Lung microvascular endothelial cell (primary cell): Measurements from ENCODE around the gene THG1L. TPM values are rescaled to one million over a fixed set of nuclear protein-coding genes. Genes with fewer than 3 reads are reported as not detected.
"Not testable (repeated sequence)": the region's sequence is repeated elsewhere in the genome, so short reads cannot be mapped to it uniquely, and the experiment has no call there.

Experiments used
- DNase-seq, 2 donors: peaks; one replicate each; pipeline versions ENCODE4 v3.0.0 to v3.0.0-alpha.2; 2010; ENCODE audit warnings: low read depth in 2 of 2
- total RNA-seq: library from RNA; depleted of rRNA; stranded (reverse); fragments of >200 nt; gene quantifications from 2 replicates; pipeline ENCODE4 v1.2.1, GENCODE V29; 2014

THG1L gene
- total RNA-seq, 1 donor from 2014 or later, result 5.4 TPM

DNA sequence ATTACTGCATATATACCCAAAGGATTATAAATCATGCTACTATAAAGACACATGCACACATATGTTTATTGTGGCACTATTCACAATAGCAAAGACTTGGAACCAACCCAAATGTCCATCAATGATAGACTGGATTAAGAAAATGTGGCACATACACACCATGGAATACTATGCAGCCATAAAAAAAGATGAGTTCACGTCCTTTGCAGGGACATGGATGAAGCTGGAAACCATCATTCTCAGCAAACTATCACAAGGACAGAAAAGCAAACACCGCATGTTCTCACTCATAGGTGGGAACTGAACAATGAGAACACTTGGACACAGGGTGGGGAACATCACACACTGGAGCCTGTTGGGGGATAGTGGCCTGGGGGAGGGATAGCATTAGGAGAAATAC lies 4.6 kb upstream of the THG1L start:
- not testable (repeated sequence) for DNase-seq

GRCh38 chr5:157727858-157728257 lies 3.4 kb upstream of the THG1L start:
- DNase-seq, result not testable (repeated sequence)

- no peak for DNase-seq
Observed at GRCh38 chr5:157729858-157730257, 1.4 kb upstream of the THG1L start.

- no peak for DNase-seq
Observed at GRCh38 chr5:157730900-157731271, 334 bp upstream of the THG1L start.

DNA sequence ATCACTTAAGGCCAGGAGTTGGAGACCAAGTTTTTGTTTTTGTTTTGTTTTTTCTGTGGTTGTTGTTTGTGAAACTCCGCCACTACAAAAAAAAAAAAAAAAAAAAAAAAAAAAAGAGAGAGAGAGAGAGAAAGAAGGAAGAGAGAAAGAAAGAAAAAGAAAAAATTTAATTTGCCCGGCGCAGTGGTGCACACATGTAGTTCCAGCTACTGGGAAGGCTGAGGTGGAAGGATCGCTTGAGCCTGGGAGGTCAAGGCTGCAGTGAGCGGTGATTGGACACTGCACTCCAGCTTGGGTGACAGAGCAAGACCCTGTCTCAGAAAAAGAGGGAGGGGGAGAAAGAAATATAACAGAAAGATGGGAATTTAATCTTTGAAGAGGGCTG lies 902 bp downstream of the THG1L start:
- DNase-seq, result no peak

DNA sequence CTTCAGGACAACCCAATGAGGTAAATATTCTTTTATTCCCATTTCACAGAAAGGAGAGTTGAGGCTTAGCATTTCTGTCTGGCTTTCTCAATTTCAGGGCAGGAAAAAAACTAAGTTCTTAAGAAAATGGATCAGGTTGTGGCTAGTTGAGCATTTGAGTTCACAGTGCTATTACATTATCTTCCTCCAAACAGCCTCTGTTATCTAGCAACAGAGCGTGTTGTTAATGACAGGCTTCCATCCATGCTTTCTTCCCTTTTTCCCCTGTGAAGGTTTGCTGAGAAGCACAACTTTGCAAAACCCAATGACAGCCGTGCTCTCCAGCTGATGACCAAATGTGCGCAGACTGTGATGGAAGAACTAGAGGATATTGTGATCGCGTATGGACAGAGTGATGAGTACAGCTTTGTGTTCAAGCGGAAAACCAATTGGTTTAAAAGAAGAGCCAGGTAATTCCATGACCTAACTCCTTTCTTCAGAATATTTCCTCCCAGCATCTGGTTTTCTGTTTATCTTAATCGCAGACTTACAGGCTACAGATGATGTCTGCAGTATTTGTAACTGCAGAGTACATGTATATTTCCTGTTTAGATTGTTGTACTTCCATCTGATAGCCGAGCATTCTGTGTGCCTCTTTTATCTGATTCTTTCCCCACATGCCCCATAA lies 1.5 kb downstream of the THG1L start:
- DNase-seq, result no peak

DNA sequence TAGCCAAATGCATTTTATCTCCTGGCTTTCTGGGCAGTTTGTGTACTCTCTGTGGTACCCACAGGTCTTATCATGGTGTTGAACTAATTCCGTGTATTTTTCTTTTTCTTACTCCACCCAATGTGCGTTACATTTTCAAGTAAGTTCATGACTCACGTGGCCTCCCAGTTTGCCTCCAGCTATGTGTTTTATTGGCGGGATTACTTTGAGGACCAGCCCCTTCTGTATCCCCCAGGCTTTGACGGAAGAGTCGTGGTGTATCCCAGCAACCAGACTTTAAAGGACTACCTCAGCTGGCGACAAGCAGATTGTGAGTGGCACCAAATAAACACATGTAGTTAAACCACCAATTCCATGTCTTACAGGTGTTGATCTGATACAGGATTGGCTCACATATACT lies 3.2 kb downstream of the THG1L start:
- no peak for DNase-seq

- DNase-seq, result no peak
Observed at GRCh38 chr5:157735991-157736390, 4.8 kb downstream of the THG1L start.

DNA sequence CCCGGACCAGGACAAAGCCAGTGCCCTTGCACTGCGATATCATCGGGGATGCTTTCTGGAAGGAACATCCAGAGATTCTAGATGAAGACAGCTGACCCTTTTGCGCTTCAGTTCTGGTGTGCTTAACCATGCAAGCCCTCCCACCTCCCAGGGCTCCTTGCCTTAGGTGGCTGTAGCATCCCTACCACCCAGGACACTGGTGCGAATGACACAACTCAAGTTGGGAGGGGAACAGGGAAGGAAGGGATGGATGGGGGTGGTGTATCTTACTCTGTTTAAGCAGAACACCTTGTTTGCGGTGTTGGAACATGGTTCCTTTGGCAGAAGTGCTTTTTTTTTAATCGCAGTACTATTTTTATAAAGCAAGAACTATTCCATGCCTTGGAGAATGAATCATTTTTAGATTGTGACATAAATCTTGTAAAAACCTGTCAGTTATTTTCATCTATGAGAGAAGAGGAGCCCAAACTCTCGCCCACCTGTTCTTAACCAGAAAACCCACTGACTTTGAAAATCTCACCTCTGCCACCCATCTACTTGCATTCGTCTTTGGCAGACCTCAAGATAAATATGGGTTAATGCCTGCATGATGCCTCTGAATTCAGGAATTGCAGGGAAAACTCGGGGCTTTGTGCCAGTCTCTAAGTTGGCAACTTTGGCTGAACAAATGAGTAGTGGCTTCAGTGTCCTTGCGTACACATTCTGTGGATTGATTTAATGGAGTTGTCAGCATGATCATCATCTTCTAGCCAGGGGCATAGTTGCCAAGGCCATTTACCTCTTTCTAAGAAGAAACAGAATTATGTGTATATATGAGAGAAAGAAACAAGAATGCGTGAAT lies 8.4 kb downstream of the THG1L start:
- DNase-seq, result no peak

DNA sequence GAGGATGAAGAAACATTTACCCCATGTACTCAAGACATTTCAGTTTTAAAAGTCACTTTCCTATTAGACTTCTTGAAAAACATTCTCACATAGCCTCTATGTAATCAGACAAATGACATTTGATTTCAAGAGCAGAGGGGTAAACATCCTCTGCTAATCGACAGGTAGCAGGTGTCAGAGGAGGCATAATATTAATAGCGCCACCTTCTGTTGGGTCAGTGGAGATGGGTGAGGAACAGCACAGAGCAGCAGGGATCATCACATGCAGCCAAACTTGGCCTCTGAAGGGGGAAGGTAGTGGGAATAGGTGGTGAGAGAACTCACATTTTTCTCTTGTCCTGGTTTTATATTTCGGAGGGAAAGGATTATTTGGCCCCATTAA lies 9.0 kb downstream of the THG1L start:
- peak; percentile 27 to 56 for DNase-seq

DNA sequence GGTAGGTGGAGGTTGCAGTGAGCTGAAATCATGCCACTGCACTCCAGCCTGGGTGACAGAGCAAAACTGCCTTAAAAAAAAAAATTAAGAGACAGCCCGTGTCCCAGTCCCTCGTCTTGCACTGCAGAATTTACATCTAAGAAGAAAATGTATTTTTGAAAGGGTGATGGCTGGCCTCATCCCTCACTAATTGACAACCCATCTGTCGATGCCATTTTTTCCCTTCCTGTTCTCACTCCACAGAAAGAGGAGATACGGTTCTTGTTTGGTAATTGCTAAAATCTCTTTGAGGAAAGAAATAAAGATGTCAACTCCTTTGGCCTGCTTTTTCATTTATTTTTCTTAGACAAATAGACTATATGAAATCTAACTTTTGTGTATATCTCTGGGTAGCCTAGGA lies 9.9 kb downstream of the THG1L start:
- DNase-seq, result no peak

GRCh38 chr5:157743163-157744050 lies 12.2 kb downstream of the THG1L start, which contains the start of gene LSM11:
Gene LSM11, plus strand, starts transcription at chr5:157743712. Its CDS starts 39 bp downstream, at chr5:157743751.
- DNase-seq, result peak; percentile 85 to 89

- DNase-seq, result peak; percentile 29 to 40
Observed at GRCh38 chr5:157744051-157745011, 13.1 kb downstream of the THG1L start.

- DNase-seq, result peak; percentile 13 to 31
Observed at GRCh38 chr5:157745041-157745456, 13.8 kb downstream of the THG1L start.

- DNase-seq, result no peak
Observed at GRCh38 chr5:157747173-157747740, 16.0 kb downstream of the THG1L start.

DNA sequence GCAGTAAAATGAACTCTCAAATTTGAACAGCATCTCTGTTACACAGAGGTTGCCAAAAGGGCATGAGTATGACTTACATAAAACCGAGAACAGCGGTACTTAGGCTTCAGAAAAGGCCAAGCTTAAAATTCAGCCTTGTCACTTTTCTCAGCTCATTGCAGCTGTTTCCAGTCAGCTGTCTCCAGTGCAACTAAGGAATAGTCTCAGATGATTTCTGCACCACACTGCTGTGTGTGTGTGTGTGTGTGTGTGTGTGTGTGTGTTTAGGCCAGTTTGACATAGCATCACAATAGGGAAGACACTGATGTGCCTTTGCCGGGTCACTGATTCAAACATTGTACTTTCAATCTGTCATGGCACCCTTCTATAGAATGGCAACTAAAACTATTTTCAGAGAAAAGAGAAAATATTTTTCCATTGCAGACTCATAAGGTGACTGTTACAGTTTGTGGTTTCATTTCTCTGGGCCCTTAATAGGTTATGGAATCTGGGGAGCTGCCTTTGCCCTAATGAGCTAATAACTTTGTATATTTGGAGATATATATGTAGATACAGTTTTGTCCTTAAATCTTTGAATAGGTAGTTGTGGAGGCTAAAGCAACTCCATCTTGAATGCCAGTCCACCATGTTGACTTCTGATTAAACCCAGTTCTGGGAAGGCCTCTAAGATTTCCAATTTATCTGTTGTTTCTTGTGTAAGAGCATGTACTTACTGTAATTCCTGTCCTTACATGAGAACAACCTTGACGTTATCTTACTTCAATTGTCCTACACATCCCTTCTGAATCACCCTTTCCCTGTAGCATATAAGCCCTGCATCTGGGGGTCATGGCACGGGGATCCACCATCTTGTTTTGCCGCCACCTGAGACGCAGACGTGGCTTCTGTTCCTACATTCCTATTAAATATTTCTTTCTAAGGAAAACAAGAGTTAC lies 16.8 kb downstream of the THG1L start:
- DNase-seq, result no peak

DNA sequence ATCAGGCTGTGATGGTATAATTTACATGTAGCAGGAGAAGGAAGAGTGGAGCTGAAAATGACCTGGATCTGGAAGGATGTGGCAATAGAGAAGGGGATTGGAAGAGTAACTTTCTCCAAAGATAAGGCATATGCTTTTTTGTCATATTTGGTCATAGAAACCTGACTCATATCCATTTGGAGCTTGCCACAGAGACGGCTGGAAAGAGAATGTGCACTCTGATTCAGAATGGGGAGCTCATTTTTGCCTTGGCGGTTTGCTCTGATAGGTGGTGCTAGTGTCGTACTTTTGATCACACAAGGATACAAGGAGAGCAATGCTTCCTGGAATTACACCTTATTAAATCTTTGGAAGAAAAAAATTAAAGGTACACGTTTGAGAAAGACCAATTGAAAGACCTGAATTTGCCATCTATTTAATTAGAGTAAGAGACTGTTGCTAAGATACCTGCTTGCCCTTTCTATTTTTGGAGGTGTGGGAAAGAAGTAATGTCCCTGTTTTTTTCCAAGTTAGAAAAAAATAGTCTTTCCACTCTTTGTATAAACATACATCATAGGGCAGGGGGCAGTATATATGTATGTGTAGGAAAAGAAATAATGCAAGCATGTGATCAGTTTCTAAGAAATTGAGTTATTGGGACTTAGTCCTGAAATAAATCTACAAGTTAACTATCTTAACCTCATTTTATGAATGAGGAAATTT lies 17.7 kb downstream of the THG1L start:
- peak; percentile 18 to 46 for DNase-seq

DNA sequence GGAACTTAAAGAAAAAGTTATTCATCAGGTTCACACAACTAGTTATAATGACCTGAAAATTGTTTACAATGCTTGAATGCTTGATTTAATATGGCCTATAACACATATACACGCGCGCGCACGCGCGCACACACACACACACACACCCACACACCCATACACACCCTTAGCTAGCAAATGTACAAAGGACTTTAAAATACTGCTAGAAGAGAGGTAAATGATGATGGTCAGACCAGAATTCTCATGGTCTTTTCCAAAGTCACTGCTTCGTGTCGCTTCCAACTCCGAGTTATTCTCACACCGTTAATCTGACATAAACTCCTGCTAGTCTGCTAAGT lies 18.2 kb downstream of the THG1L start:
- no peak for DNase-seq

GRCh38 chr5:157750320-157750719 lies 19.1 kb downstream of the THG1L start:
- peak; percentile 42 to 54 for DNase-seq
